Progenitor cell of endocrine pancreas (in vitro differentiated cells): Measurements from ENCODE around the gene NKAIN2. TPM values are rescaled to one million over a fixed set of nuclear protein-coding genes. Genes with fewer than 3 reads are reported as not detected.

ENCODE experiments used
- DNase-seq: peaks from one replicate; pipeline ENCODE4 v3.0.0; 2021; ENCODE audit warnings: low spot score; ENCODE audit not compliant: unreplicated experiment
- H3K27ac Mint-ChIP-seq: 2 replicates; pipeline ENCODE4 v1.8.0; 2021; ENCODE audit warnings: mild to moderate bottlenecking, moderate library complexity, mixed read lengths
- H3K27me3 Mint-ChIP-seq: 2 replicates; pipeline ENCODE4 v1.8.0; 2021; ENCODE audit warnings: mixed read lengths
- H3K36me3 Mint-ChIP-seq: 2 replicates; pipeline ENCODE4 v1.8.0; 2022; ENCODE audit warnings: mixed read lengths; ENCODE audit not compliant: insufficient read depth
- H3K4me1 Mint-ChIP-seq: 2 replicates; pipeline ENCODE4 v1.8.0; 2021; ENCODE audit warnings: low read depth, mixed read lengths
- H3K4me3 Mint-ChIP-seq: 2 replicates; pipeline ENCODE4 v1.8.0; 2021; ENCODE audit warnings: low read depth, mild to moderate bottlenecking, moderate library complexity, mixed read lengths
- H3K9me3 Mint-ChIP-seq: 2 replicates; pipeline ENCODE4 v1.8.0; 2021; ENCODE audit warnings: low read depth, mixed read lengths
- CTCF ChIP-seq: fragments of 200-600 bp; sonication (generic); IDR thresholded peaks from one replicate; pipeline ENCODE4 v1.5.0; 2021; ENCODE audit warnings: antibody characterized with exemption, mild to moderate bottlenecking; ENCODE audit not compliant: unreplicated experiment
- total RNA-seq: library from RNA; stranded (reverse); gene quantifications from 2 replicates; pipeline ENCODE4 v1.2.1, GENCODE V29; 2021

NKAIN2 gene
- total RNA-seq, 1 donor from 2014 or later = 2.5 TPM

GRCh38 chr6:124683507-124683906 lies 879.8 kb downstream of the NKAIN2 start:
- DNase-seq = no peak
- H3K27me3 Mint-ChIP-seq = no peaks in the 10 kb centered on the region
- peaks cover 1% of the 10 kb centered on the region for H3K36me3 Mint-ChIP-seq
- no peak for TF ChIP-seq CTCF
- peaks cover 8% of the 10 kb centered on the region for H3K9me3 Mint-ChIP-seq
- H3K4me3 Mint-ChIP-seq = no peak overlapping the region
- no peak overlapping the region for H3K27ac Mint-ChIP-seq
- no peaks in the 10 kb centered on the region for H3K4me1 Mint-ChIP-seq

GRCh38 chr6:124684621-124685020 lies 881.0 kb downstream of the NKAIN2 start:
- Mint-ChIP-seq H3K9me3 (no peaks in the 10 kb centered on the region), H3K27me3 (no peaks in the 10 kb centered on the region), H3K27ac (no peak overlapping the region), H3K36me3 (no peaks in the 10 kb centered on the region), H3K4me3 (no peak overlapping the region), H3K4me1 (no peaks in the 10 kb centered on the region)
- TF ChIP-seq CTCF = no peak
- DNase-seq = no peak

- no peak overlapping the region for H3K4me3 Mint-ChIP-seq
- H3K27me3 Mint-ChIP-seq = no peaks in the 10 kb centered on the region
- H3K4me1 Mint-ChIP-seq = no peaks in the 10 kb centered on the region
- H3K36me3 Mint-ChIP-seq = no peaks in the 10 kb centered on the region
- H3K27ac Mint-ChIP-seq = no peak overlapping the region
- H3K9me3 Mint-ChIP-seq = no peaks in the 10 kb centered on the region
- DNase-seq = no peak
- TF ChIP-seq CTCF = no peak
Observed at GRCh38 chr6:124688369-124688768, 884.7 kb downstream of the NKAIN2 start.

GRCh38 chr6:124694139-124694705 lies 890.6 kb downstream of the NKAIN2 start:
- H3K27me3 Mint-ChIP-seq = no peaks in the 10 kb centered on the region
- H3K9me3 Mint-ChIP-seq = no peaks in the 10 kb centered on the region
- no peak overlapping the region for H3K27ac Mint-ChIP-seq
- no peak for DNase-seq
- H3K4me3 Mint-ChIP-seq = no peak overlapping the region
- no peaks in the 10 kb centered on the region for H3K4me1 Mint-ChIP-seq
- H3K36me3 Mint-ChIP-seq = no peaks in the 10 kb centered on the region
- TF ChIP-seq CTCF = no peak

- H3K27me3 Mint-ChIP-seq = no peaks in the 10 kb centered on the region
- TF ChIP-seq CTCF = no peak
- H3K9me3 Mint-ChIP-seq = no peaks in the 10 kb centered on the region
- no peaks in the 10 kb centered on the region for H3K4me1 Mint-ChIP-seq
- H3K4me3 Mint-ChIP-seq = no peak overlapping the region
- H3K36me3 Mint-ChIP-seq = no peaks in the 10 kb centered on the region
- no peak for DNase-seq
- H3K27ac Mint-ChIP-seq = no peak overlapping the region
Observed at GRCh38 chr6:124699038-124699437, 895.4 kb downstream of the NKAIN2 start.
